Uterus (tissue), 2 donors: ENCODE data around the gene MAGI2.

Experiments used
- CTCF ChIP-seq, 4 experiments: fragments of 200-600 bp in 2 of 4; fragments of 450-650 bp in 2 of 4; sonication (generic) in 2 of 4; IDR thresholded peaks; one replicate each; pipeline ENCODE4 v1.5.1; 2016 to 2019; ENCODE audit warnings: antibody characterized with exemption in 4 of 4, mild to moderate bottlenecking in 2 of 4, moderate library complexity in 1 of 4
- POLR2A ChIP-seq, 2 donors: fragments of 450-650 bp; IDR thresholded peaks; one replicate each; pipeline ENCODE4 v1.6.1; 2016; ENCODE audit warnings: antibody characterized with exemption in 2 of 2, mild to moderate bottlenecking in 1 of 2, moderate library complexity in 1 of 2

- TF ChIP-seq CTCF (IDR thresholded peaks at IDR 0.05) = no peak
- TF ChIP-seq POLR2A (IDR thresholded peaks at IDR 0.05) = no peak
Measured at GRCh38 chr7:78850093-78850740, 603.2 kb downstream of the MAGI2 start.
